NCI-H2227 (cell line): ENCODE measurements around the gene CIBAR2.
"Not testable (repeated sequence)": the region's sequence is repeated elsewhere in the genome, so short reads cannot be mapped to it uniquely, and the experiment has no call there.

Experiments used
- DNase-seq: peaks from one replicate; lab custom pipeline; 2025; ENCODE audit not compliant: unreplicated experiment; lab: John Stamatoyannopoulos, UW

The CIBAR2 gene

DNA sequence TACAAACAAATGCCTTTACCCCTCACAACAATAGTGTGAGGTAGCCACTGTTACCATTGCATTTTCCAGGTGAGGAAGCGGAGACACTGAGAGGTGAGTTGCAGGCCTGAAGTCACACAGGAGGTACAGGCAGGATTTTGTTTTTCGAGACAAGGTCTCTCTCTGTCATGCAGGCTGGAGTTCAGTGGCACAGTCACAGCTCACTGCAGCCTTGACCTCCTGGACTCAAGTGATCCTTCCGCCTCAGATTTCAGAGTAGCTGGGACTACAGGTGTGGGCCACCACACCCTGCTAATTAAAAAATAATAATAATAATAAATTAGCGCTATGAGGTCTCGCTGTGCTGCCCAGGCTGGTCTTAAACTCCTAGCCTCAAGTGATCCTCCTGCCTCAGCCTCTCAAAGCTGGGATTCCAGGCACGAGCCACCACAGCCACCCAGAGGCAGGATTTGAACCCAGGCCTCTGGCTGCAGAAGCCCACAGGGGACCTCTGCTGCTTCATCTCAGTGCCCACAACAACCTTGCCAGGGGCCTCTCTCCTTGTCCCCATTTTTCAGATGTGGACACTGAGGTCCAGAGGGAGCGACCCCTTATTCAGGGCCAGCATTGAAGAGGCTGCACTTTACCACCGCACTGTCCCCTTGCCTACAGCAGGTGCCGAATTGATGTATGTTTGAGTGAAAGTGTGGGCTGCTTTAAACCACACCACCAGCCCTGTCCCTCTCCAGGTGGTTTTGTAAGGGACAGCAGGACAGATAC, 16.0 kb upstream of the CIBAR2 start:
- no peak for DNase-seq

DNA sequence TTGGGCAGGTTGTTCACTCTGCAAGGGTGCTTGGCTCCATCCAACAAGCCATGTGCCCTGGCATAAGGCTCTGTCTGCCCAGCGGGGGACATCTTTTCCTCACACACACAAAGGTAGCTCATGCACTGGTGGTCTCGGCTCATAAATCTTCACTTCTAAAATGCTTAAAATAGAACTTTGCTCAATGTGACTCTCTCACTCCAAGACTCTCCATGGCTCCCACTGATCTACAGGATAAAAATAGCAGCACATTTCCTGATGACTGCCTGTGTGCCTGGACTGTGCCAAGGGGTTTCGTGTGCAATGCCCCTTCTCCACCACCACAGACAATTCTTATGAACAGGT, 15.1 kb upstream of the CIBAR2 start:
- no peak for DNase-seq

DNA sequence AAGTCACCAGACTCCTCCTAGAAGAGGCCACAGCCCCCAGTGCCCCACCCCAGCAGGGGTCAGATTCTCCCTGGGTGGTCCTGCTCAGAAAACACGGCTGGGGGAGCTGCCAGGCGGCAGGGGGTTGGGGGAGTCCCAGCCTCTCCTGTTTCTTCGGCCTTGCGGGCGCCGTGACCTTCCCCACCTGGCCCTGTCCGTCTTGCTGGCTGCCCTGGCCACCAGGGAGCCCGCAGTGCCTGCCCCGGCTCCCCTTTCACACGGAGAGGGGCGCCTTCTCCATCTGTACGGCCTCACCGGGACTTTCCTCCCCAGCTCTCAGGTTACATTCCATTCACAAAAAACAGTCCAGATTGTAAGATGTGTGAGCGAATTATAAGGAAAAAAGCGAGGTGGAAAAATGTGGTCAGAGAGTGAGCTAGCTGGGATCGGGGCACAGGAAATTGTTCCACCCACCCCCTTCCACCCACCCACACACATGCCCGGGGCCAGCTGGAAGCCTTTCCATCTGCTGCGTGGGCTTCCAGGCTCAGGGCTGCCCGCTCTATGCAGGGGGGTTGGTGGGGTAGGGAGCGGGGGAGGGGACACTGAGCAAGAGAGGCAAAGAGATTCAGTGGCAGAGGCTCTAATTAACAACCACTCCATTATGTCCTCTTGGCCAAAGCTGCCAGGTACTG, 14.6 kb upstream of the CIBAR2 start:
- peak; percentile 11 for DNase-seq

DNA sequence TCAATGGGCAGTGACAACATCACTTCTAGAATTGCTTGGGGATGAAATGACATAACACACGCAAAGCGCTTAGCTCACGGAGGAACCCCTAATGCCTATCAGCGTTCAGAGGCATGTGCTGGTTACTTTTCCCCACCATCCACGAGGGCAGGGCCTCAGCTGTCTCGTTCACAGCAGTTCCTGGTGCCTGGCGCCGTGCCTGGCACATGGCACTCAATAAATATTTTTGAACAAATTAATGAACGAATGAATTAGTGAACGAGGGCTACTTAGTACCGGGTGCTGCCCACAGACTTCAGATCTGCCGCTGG, 14.1 kb upstream of the CIBAR2 start:
- no peak for DNase-seq

DNA sequence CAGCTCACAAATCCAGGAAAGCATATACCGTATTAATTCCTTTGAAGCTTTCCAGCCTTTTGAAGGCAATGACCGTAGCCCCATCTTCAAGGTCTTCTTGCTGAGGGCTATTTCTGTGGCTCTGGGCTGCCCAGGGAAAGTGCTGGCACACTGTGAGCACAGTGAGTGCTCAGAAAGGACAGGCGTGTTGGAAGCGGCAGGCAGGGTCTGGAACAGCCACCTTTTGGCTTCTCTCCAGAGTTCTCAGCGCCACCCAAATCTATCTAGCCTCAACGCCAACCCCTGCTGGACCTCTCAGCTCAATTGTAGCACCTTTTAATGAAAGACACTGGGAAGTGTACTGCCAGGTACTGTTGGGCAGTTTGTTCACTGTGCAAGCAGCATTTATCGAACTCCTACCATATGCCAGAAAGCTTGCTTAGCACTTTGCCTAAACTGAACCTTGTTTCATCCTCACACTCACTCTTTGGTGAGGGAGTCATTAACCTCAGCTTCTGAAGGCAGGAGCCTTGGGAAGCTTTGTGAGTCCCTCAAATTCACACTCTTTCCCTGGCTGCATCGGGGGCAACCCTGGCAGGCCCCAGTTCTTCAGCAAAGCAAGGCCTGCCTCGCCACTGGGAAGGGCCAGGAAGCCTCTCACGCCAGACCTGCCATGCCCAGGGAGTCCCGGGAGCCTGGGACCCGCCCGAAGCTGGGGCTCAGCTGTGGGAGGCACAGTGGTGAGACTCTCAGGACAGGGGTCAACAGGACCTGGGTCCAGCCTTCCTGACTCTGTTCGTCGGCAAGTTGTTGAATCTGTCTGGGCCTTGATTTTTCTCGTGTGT, 13.5 kb upstream of the CIBAR2 start:
- no peak for DNase-seq

DNA sequence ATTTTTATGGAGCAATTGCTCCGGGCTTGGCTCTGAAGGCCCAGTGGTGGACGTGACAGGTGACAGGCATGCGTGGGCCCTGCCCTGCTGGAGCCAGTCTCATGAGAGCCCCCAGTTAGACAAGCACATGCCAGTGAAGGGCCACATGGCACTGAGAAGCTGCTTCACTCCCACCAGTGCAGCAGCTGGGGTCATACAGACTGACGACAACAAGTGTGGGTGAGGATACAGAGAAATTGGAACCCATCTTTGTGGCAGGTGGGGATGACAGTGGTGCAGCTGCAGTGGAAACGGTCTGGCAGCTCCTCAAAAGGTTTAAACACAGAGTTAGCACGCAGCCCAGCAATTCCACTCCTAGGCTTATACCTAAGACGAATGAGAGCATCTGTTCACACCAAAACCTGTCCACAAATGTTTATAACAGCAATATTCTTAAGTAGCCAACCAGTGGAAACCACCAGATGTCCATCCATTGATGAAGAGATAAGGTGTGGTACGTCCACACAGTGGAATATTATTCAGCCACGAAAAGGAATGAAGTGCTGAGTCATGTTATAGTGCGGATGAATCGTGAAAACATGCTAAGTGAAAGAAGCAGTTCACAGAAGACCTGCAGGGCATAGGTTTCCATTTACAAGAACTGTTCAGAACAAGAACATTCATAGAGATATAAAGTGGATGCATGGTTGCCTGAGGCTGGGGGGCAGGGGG, 12.5 kb upstream of the CIBAR2 start:
- DNase-seq: no peak

DNA sequence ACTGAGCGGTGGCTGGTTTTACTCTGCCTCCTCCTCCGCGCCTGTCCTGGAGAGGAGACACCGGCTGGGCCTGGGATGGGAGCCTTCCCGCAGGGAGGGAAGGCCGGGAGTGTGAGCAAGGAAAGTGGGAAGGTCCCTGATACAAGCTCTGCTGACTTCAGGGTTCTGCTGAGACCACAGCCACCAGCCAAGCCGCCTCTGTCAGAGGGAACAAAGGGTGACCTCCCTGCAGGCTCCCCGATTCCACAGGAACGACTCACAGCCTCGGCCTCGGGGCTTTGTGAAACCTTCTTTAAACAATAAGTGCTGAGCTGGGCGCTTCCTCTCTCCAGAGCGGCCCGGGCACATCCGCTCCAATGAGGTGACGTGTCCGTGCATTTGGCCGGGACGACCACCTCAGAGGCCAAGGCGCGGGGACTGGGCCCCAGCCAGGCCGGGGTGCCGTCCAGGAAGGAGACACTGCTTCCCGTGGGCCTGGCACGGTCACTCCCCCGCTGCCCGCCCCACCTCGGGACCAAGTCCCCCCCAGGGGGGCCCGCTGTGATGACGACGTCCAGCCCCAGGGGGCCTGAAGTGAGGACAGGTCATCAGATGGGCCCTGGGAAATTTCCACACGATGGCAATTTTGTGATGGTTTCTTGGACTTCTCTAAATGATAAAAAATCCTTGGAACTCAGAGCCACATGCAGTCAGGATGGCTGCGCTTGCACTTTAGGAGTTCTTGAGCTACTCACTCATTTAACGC, 11.8 kb upstream of the CIBAR2 start:
- no peak for DNase-seq

DNA sequence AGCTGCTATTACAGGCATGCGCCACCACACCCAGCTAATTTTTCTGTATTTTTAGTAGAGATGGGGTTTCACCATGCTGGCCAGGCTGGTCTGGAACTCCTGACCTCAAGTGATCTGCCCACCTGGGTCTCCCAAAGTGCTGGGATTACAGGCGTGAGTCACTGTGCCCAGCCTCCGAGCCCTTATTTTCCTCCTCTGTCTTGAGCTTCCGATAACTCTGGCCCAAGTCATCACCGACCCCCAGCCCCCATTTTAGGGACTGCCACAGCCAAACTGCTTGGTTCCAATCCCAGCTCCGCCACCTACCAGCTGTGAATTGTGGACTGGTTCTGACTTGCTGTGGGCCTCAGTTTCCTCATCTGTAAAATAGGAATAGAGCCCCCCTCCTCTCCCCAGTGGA, 11.2 kb upstream of the CIBAR2 start:
- DNase-seq: not testable (repeated sequence)

DNA sequence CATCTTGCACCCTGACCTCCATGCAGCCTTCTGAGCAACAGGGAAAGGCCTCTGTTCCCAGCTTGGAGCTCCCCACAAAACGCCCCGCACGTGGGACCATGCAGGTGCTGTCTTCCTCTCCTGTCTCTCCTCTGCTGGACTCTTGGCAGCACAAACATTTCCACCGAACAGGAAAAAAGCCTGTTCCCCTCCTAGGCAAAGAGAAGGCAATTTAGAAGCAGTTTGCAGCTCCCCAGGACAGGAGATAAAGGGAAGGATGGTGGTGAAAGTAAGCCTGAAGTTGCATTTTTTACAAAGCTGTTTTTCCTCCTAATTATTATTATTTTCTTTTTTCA, 7.7 kb upstream of the CIBAR2 start:
- no peak for DNase-seq

DNA sequence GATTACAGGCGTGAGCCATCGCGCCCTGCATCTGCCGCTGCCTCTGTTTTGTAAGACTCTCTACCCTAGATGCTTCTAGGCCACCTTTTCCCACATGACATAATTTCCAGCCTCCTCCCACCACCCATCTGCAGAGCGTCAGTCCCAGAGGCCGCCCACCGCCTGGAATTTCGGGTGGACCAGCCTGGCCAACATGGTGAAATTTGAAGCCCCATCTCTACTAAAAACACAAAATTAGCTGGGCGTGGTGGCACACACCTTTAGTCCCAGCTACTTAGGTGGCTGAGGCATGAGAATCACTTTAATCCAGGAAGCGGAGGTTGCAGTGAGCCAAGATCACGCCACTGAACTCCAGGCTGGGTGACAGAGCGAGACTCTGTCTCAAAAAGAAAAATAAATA, 5.1 kb upstream of the CIBAR2 start:
- no peak for DNase-seq

DNA sequence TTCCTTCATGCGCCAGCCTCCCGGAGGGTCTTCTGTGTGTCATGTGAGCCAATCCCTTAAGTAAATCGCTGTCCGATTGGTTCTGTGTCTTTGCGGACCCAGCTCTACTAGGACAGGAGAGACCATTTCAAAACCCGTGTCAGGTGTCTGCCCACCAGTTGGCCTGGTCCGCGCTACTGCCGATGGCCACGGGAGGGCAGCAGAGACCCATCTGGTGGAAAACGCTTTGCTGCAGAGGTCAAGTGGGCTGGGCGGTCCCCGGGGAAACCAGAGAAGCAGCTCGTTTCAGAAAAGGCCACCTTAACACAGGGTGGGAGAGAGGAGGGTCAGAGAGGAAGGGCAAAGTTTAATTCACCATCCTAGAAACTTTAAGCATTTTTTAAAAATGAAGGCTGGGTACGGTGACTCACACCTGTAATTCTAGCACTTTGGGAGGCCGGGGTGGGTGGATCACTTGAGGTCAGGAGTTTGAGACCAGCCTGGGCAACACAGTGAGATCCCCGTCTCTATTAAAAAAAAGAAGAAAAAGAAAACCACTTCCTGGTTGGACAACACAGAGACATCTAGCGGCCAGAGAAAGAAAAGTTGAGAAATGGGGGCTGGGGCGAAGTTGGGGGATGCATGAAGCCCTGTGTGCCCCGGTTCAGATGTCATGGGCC, 2.8 kb upstream of the CIBAR2 start:
- peak; percentile 88 for DNase-seq

DNA sequence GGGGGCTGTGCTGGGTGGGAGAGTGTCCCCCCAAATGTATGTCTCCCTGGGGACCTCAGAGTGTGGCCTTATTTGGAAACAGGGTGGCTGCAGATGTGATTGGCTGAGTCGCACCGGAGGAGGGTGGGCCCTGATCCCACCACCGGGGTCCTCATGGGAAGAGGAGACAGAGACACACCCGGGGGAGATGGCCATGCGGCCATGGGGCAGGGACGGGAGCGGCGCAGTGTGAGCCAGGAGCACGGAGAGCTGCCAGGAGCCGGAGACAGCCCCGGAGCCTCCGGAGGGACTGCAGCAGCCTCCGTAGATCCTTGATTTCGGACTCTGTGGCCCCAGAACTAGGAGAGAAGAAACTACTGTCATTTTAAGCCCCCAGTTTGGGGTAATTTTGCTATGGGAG, 1.6 kb upstream of the CIBAR2 start:
- no peak for DNase-seq

DNA sequence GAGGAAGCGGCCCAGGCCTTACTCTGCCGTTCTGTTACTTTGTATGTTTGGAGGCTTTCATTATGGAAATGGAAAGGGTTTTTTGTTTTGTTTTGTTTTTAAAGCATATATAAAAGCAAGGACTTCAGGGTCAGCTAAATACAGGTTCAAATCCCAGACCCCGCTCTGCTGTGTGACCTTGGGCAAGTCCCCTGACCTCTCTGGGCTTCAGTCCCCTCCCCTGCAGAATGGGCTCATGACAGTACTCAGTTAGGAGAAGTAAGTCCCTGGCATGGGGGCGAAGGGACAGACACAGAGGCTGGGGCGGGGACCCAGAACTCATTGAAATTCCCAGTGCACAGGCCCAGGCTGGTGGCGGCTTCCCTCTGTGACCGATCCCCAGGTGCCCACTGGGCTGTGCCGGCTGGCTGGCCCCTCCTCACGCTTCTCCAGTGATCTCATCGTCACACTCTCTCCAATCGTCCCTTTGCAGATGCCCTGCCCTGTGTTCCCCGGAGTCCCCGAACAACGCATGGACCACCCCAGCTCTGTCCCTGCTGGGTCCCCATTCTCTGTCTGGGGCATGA, 979 bp upstream of the CIBAR2 start:
- no peak for DNase-seq

DNA sequence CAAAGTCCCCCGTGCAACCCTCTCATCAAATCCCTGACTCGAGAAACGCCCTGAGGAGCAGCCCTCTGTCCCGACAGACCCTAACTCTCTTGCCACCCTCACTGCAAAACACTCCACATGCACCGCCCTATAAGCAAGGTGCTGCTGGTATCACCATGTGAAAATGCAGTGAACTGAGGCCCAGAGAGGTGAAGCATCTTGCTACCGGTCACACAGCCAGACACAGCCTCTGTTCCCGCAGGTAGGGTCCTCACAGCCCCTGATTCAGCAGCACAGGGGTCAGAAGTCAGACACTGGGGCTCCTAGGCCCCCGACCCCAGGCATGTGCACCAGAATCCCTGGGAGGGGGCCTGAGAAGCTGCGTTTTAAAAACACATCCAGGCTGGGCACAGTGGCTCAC, 1.1 kb downstream of the CIBAR2 start:
- DNase-seq: no peak

DNA sequence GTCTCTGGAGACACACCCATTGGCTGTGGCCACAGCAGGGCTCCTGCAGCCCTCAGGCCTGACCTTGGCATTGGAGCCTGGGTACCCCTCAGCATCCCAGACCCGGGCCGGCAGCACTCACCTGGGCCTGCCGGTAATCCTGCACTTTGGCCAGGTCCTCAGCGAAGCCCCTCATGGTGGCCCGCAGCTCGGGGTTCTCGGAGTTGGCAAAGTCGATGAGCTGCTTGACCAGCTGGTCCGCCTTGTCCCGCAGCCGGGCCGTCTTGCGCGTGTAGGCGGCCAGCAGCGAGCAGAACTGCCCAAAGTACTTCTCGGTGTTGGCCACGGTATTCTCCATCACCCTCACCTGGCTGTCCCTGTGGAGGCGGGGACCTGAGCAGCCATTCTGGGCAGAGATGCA, 2.2 kb downstream of the CIBAR2 start:
- DNase-seq: no peak

DNA sequence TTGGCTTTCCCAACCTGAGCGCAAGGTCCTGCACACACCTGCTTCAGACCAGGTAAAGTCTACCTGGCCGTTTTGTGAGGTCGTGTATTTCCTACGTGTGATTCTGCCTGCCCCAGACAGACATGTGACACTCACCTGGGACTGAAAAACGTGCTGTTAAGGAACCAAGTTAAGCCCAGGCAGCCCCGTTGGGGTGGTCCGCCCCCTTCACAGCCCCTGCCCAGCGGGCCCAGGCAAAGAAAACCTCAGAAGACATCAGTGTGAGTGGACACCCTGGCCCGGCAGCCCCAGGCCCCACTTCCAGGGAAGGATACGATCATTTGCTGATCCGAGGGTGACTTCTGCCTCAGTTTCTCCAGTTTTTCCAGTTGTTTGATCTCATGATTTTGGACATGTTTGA, 4.7 kb downstream of the CIBAR2 start:
- DNase-seq: no peak

DNA sequence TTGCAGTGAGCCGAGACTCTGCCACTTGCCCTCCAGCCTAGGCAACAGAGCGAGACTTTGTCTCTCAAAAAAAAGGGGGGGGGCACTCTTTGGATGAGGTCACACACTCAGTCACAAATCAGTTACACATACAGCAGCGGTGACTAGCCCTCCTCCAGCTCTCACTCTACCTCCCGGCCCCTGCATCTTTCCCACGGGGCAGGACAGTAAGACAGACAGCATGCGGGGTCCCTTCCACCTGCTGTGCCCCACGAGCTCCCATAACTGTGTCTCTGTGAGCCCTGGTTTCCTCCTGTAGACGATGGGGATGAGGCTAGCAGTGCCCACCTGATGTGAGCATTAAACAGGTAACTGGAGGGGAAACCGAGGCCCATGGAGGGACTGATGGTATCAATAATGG, 5.2 kb downstream of the CIBAR2 start:
- DNase-seq: no peak

DNA sequence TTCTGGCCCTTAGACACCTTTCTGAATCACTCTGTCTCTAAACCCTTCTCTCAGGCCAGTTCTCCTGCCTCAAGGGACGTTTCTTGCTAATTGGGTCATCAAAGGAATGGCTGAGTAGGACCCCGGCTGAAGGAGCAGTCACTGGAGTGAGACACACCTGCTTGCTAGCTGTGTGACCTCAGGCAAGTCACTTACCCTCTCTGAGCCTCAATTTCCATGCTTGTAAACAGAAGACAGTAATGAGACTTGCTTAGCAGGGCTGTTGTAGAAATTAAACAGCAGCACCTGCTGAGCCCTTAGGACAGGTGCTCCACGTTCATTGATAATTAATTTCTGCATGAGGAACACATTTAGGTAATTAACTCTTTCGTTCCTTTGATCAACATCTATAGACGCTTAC, 6.8 kb downstream of the CIBAR2 start:
- no peak for DNase-seq

DNA sequence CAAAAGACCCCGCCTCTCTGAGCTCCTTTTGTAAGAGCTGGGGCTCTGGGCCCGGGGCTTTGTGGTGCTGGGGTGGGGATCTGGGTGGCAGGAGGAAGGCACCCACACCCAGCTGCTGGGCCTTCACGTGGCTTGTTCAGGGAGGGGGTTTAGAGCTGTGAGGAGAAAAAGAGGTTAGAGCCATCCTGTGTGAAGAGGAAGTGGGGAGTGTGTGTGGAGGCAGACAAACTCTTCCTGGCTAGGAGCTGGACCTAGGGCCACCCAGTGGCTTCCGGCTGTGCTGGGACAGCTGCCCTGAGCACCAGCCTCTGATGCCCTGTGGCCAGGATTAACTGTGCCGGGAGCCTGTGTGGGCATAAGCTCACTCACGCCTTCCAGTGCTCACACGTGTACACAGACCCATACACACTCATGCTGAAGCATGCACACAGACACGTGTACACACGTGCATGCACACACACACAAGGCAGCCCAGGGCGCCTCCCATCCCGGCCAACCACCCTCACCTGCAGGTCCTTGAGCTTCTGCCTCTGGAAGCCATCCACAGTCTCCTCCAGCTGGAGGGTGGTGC, 7.4 kb downstream of the CIBAR2 start:
- DNase-seq: no peak

DNA sequence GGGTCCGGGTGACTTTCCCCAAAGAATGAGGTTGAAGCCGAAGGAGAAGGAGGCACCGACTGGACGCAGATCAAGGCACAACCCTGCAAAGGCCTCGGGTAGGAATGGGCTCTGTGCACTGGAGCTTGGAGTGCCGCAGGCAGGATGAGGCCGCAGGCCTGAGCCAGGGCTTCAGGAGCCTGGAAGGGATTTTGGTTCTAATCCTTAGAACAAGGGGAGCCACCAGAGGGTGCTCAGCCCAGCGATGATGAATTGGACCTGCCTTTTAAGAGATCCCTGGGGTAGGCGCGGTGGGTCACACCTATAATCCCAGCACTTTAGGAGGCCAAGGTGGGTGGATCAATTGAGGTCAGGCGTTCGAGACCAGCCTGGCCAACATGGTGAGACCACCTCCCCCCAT, 8.1 kb downstream of the CIBAR2 start:
- DNase-seq: no peak
